HepG2 (cell line): ENCODE data around the gene TNFRSF21.

ENCODE experiments used
- HNRNPK ChIP-seq: fragments of 200-400 bp; formaldehyde crosslinking; IDR thresholded peaks from 2 replicates; pipeline ENCODE4 v1.6.1; 2018; ENCODE audit warnings: low read length, low read depth, moderate library complexity, mild to moderate bottlenecking; ENCODE audit not compliant: poor library complexity, severe bottlenecking
- KLF13 ChIP-seq: sonication (generic); formaldehyde crosslinking; IDR thresholded peaks from 2 replicates; pipeline ENCODE4 v1.4.0; 2020; ENCODE audit warnings: mild to moderate bottlenecking, missing genetic modification reagents
- SUZ12 ChIP-seq: fragments of 150-350 bp; IDR thresholded peaks from 2 replicates; pipeline ENCODE4 v1.6.1; 2014; ENCODE audit warnings: low read depth, low read length
- ZBTB4 ChIP-seq: sonication (generic); formaldehyde crosslinking; IDR thresholded peaks from 2 replicates; pipeline ENCODE4 v1.4.0; 2020; ENCODE audit warnings: missing genetic modification reagents, mild to moderate bottlenecking, borderline replicate concordance
- ZNF496 ChIP-seq: sonication (generic); formaldehyde crosslinking; IDR thresholded peaks from 2 replicates; pipeline ENCODE4 v1.8.1; 2023; ENCODE audit warnings: mild to moderate bottlenecking, moderate library complexity, missing genetic modification reagents; ENCODE audit not compliant: insufficient replicate concordance
- ZNF549 ChIP-seq: sonication (generic); formaldehyde crosslinking; IDR thresholded peaks from 2 replicates; pipeline ENCODE4 v1.5.0; 2020; ENCODE audit warnings: missing genetic modification reagents

GRCh38 chr6:47235421-47235820 lies 74.3 kb downstream of the TNFRSF21 start:
- TF ChIP-seq HNRNPK (no peak), ZNF496 (CRISPR knock-in tag) (no peak), KLF13 (CRISPR knock-in tag) (no peak), SUZ12 (no peak), ZNF549 (no peak), ZBTB4 (no peak)
